Right cardiac atrium (tissue), 5 donors: ENCODE results near the gene USP6NL. TPM values are rescaled to one million over a fixed set of nuclear protein-coding genes. Genes with fewer than 3 reads are reported as not detected.
A peak's percentile ranks its signal among the peaks of the same experiment; 100 is the strongest.

Experiments
- ATAC-seq, 2 donors: fragments of 200-7000 bp; cut with Tn5 transposase; one replicate each; pipeline versions ENCODE4 v1.8.0 to v1.9.1; 2020; ENCODE audit warnings: moderate library complexity in 2 of 2, mild to moderate bottlenecking in 1 of 2
- DNase-seq, 3 donors: peaks; one replicate each; pipeline ENCODE4 v3.0.0-alpha.2; 2020
- H3K27ac ChIP-seq: one replicate; pipeline ENCODE4 v1.5.1; 2013; ENCODE audit warnings: mild to moderate bottlenecking, low read length, control low read depth, moderate library complexity
- H3K27me3 ChIP-seq: one replicate; pipeline ENCODE4 v1.6.1; 2013; ENCODE audit not compliant: control insufficient read depth, insufficient read depth
- H3K4me1 ChIP-seq: one replicate; pipeline ENCODE4 v1.6.1; 2013; ENCODE audit warnings: low read length; ENCODE audit not compliant: control insufficient read depth, insufficient read depth
- H3K4me3 ChIP-seq: one replicate; pipeline ENCODE4 v1.5.1; 2013; ENCODE audit warnings: low read length, control low read depth
- H3K9me3 ChIP-seq: one replicate; pipeline ENCODE4 v1.6.1; 2013; ENCODE audit warnings: low read length; ENCODE audit not compliant: control insufficient read depth
- whole genome bisulfite sequencing: extraction: QIAGEN DNeasy Blood & Tissue Kit; methylation state at CpG from one replicate; pipeline ENCODE4 v1.1.7; 2013; 5-methylcytosine and 5-hydroxymethylcytosine counted together
- intact Hi-C, 4 donors: fragments of 100-400 bp; cut with DNase I; formaldehyde crosslinking; loops; one replicate each; pipeline versions ENCODE4 v1.11.0 to v1.14.0; 2022 to 2023
- polyA plus RNA-seq: library from polyadenylated mRNA; stranded (reverse); fragments of 200-250 nt; gene quantifications from one replicate; pipeline ENCODE4 v1.2.3, GENCODE V29; 2013
- total RNA-seq, 4 donors: library from RNA; stranded (reverse); fragmentation: NEBNext Ultra II Directional; extraction: Animal tissue kit (Norgen Biotek cat#: 25700); gene quantifications; one replicate each; pipeline ENCODE4 v1.2.1, GENCODE V29; 2021
- donor health status: healthy with polysubstance abuse.
- donor health status: DM: no; HTN: yes; CAD: no.
- donor health status: DM: no; HTN: no; CAD: no.
- donor health status: DM: no; HTN: yes; CAD: no; lungs with severe emphysema.
- donor health status: DM: yes; HTN: yes; CAD: no.

Gene USP6NL
- total and polyA plus RNA-seq, 5 donors = 3.9 to 12.5 (median 8.8) TPM

- no peak for ATAC-seq
- DNase-seq = no peak
- Histone ChIP-seq H3K27ac (no peak overlapping the region), H3K9me3 (no peaks in the 10 kb centered on the region), H3K4me3 (no peak overlapping the region), H3K4me1 (no peaks in the 10 kb centered on the region), H3K27me3 (no peaks in the 10 kb centered on the region)
- intact Hi-C loops = no loop called here
- 86% methylated on average over 23 of the region's 23 CpGs for WGBS
Observed at GRCh38 chr10:11430421-11431215, 180.8 kb downstream of the USP6NL start.

- no peak for ATAC-seq
- DNase-seq = no peak
- 87% methylated on average over 8 of the region's 8 CpGs for WGBS
- Histone ChIP-seq H3K4me3 (no peak overlapping the region), H3K9me3 (no peaks in the 10 kb centered on the region), H3K4me1 (no peaks in the 10 kb centered on the region), H3K27ac (no peak overlapping the region), H3K27me3 (no peaks in the 10 kb centered on the region)
- intact Hi-C loops = no loop called here
Observed at GRCh38 chr10:11429439-11430052, 181.9 kb downstream of the USP6NL start.

GRCh38 chr10:11425676-11426075 is 185.8 kb downstream of the USP6NL start:
- DNase-seq = no peak
- intact Hi-C loops = no loop called here
- WGBS = 73% methylated on average over 2 of the region's 2 CpGs
- Histone ChIP-seq H3K27ac (no peak overlapping the region), H3K4me1 (no peaks in the 10 kb centered on the region), H3K9me3 (no peaks in the 10 kb centered on the region), H3K27me3 (no peaks in the 10 kb centered on the region), H3K4me3 (no peak overlapping the region)
- no peak for ATAC-seq

- Histone ChIP-seq H3K9me3 (no peaks in the 10 kb centered on the region), H3K4me3 (no peak overlapping the region), H3K27ac (no peak overlapping the region), H3K4me1 (no peaks in the 10 kb centered on the region), H3K27me3 (no peaks in the 10 kb centered on the region)
- no peak for DNase-seq
- 95% methylated on average over 3 of the region's 3 CpGs for WGBS
- no peak for ATAC-seq
- intact Hi-C loops = no loop called here
Observed at GRCh38 chr10:11425296-11425610, 186.2 kb downstream of the USP6NL start.

GRCh38 chr10:11424456-11425295 is 186.8 kb downstream of the USP6NL start:
- Histone ChIP-seq H3K4me1 (no peaks in the 10 kb centered on the region), H3K4me3 (no peak overlapping the region), H3K27me3 (no peaks in the 10 kb centered on the region), H3K9me3 (no peaks in the 10 kb centered on the region), H3K27ac (no peak overlapping the region)
- 39% methylated on average over 11 of the region's 11 CpGs for WGBS
- ATAC-seq (peak; percentile 50 to 71), DNase-seq (peak; percentile 46 to 77 (median 76))
- intact Hi-C loops = no loop called here

GRCh38 chr10:11416974-11417373 is 194.5 kb downstream of the USP6NL start:
- Histone ChIP-seq H3K27me3 (no peaks in the 10 kb centered on the region), H3K4me3 (no peak overlapping the region), H3K4me1 (peaks cover 3% of the 10 kb centered on the region), H3K27ac (no peak overlapping the region), H3K9me3 (no peaks in the 10 kb centered on the region)
- WGBS = 74% methylated on average over 2 of the region's 2 CpGs
- intact Hi-C loops = no loop called here
- ATAC-seq = no peak
- DNase-seq = no peak

- ATAC-seq (no peak), DNase-seq (no peak)
- no peaks in the 10 kb centered on the region for H3K9me3 ChIP-seq
- no peak overlapping the region for H3K4me3 ChIP-seq
- intact Hi-C loops = no loop called here
- no peaks in the 10 kb centered on the region for H3K27me3 ChIP-seq
- WGBS = 66% methylated on average over 5 of the region's 5 CpGs
- peaks cover 3% of the 10 kb centered on the region for H3K4me1 ChIP-seq
- H3K27ac ChIP-seq = no peak overlapping the region
Observed at GRCh38 chr10:11415095-11415494, 196.4 kb downstream of the USP6NL start.

- no peaks in the 10 kb centered on the region for H3K27me3 ChIP-seq
- no peak overlapping the region for H3K27ac ChIP-seq
- DNase-seq = no peak
- no peak for ATAC-seq
- peaks cover 3% of the 10 kb centered on the region for H3K4me1 ChIP-seq
- H3K4me3 ChIP-seq = no peak overlapping the region
- WGBS = 68% methylated on average over 7 of the region's 7 CpGs
- no peaks in the 10 kb centered on the region for H3K9me3 ChIP-seq
- intact Hi-C loops = no loop called here
Observed at GRCh38 chr10:11414314-11415038, 197.0 kb downstream of the USP6NL start.

- WGBS = 86% methylated on average over 2 of the region's 2 CpGs
- intact Hi-C loops = no loop called here
Observed at GRCh38 chr10:11411926-11412545, 199.4 kb downstream of the USP6NL start.

GRCh38 chr10:11409357-11409756 is 202.1 kb downstream of the USP6NL start:
- Histone ChIP-seq H3K27me3 (no peaks in the 10 kb centered on the region), H3K27ac (no peak overlapping the region), H3K4me3 (no peak overlapping the region), H3K4me1 (no peaks in the 10 kb centered on the region), H3K9me3 (no peaks in the 10 kb centered on the region)
- intact Hi-C loops = no loop called here
- DNase-seq (no peak), ATAC-seq (no peak)
- 57% methylated on average over 11 of the region's 11 CpGs for WGBS

More at GRCh38 chr10:11411926-11412545, 199.4 kb downstream of the USP6NL start:
- ATAC-seq = no peak
- Histone ChIP-seq H3K4me1 (peaks cover 3% of the 10 kb centered on the region), H3K27ac (no peak overlapping the region), H3K4me3 (no peak overlapping the region), H3K27me3 (no peaks in the 10 kb centered on the region), H3K9me3 (no peaks in the 10 kb centered on the region)
- no peak for DNase-seq
